K562 (cell line): Measurements from ENCODE around the gene NEU1. TPM values are rescaled to one million over a fixed set of nuclear protein-coding genes. Genes with fewer than 3 reads are reported as not detected.

ENCODE experiments used
- BRCA1 ChIP-seq, 2 experiments: fragments of 450-650 bp in 1 of 2; sonication (generic) in 1 of 2; formaldehyde crosslinking in 1 of 2; IDR thresholded peaks; 2 replicates each; pipeline versions ENCODE4 v1.5.0 to v1.6.1; 2017 to 2020; ENCODE audit warnings: mild to moderate bottlenecking in 1 of 2, missing genetic modification reagents in 1 of 2
- BRF1 ChIP-seq: IDR thresholded peaks from 3 replicates; pipeline ENCODE4 v1.6.1; 2011; ENCODE audit warnings: borderline replicate concordance, mild to moderate bottlenecking; ENCODE audit not compliant: insufficient read length; ENCODE audit errors: extremely low read depth
- CEBPZ ChIP-seq: fragments of 150-350 bp; IDR thresholded peaks from 2 replicates; pipeline ENCODE4 v1.6.1; 2014; ENCODE audit warnings: low read depth, mild to moderate bottlenecking, low read length, borderline replicate concordance
- HMG20A ChIP-seq: fragments of 450-650 bp; formaldehyde crosslinking; conservative IDR thresholded peaks from 2 replicates; pipeline ENCODE4 v1.4.0; 2020; ENCODE audit warnings: mild to moderate bottlenecking, mixed read lengths
- KAT7 ChIP-seq: sonication (generic); formaldehyde crosslinking; IDR thresholded peaks from 2 replicates; pipeline ENCODE4 v1.8.0; 2022; ENCODE audit warnings: missing genetic modification reagents, mild to moderate bottlenecking, borderline replicate concordance
- PATZ1 ChIP-seq: fragments of 250-450 bp; sonication (Bioruptor Pico); IDR thresholded peaks from 2 replicates; pipeline ENCODE4 v1.5.0; 2020; ENCODE audit warnings: mild to moderate bottlenecking, borderline replicate concordance
- POLR2B ChIP-seq: fragments of 450-650 bp; IDR thresholded peaks from 2 replicates; pipeline ENCODE4 v1.6.1; 2018; ENCODE audit warnings: low read depth; ENCODE audit not compliant: partially characterized antibody
- UBTF ChIP-seq, 2 experiments: IDR thresholded peaks; 2 replicates each; pipeline ENCODE4 v1.6.1; 2012; ENCODE audit warnings: improper control_type of control experiment in 2 of 2, low read depth in 2 of 2, low read length in 2 of 2, borderline replicate concordance in 1 of 2
- ZBTB2 ChIP-seq: fragments of 450-650 bp; IDR thresholded peaks from 2 replicates; pipeline ENCODE4 v1.6.1; 2016; ENCODE audit warnings: antibody characterized with exemption
- ZNF212 ChIP-seq: fragments of 450-650 bp; formaldehyde crosslinking; IDR thresholded peaks from 2 replicates; pipeline ENCODE4 v1.4.0; 2020; ENCODE audit warnings: mild to moderate bottlenecking
- polyA plus RNA-seq, 8 experiments: library from polyadenylated mRNA; depleted of rRNA in 4 of 8; stranded (reverse) in 5 of 8; unstranded in 3 of 8; fragments of >200 nt; fragmentation: Nextera tagmentation in 2 of 8; fragmentation: Illumina TruSeq in 1 of 8; extraction: Ambion mirVana in 2 of 8; extraction: Trizol in 1 of 8; gene quantifications; 2 replicates each; pipeline versions ENCODE4 v1.2.1 to v1.2.3, GENCODE V29; 2011 to 2014; ENCODE audit warnings: inconsistent platforms in 1 of 8, missing spikeins in 1 of 8
- total RNA-seq, 7 experiments: library from RNA; depleted of rRNA in 6 of 7; stranded (reverse); fragments of >200 nt in 6 of 7; fragmentation: Illumina TruSeq in 2 of 7; extraction: Trizol in 2 of 7; gene quantifications; 2 replicates each; pipeline versions ENCODE4 v1.2.1 to v1.2.3, GENCODE V29; 2011 to 2021; ENCODE audit warnings: low replicate concordance in 1 of 7
- TF ChIP-seq, protein P1 (sequence below): fragments of 250-450 bp; sonication (Bioruptor Pico); IDR thresholded peaks from 2 replicates; pipeline ENCODE4 v1.5.0; 2022; ENCODE audit warnings: mild to moderate bottlenecking

Gene NEU1
- total and polyA plus RNA-seq, 9 of the 15 experiments (the other 6 are each of a cell fraction or from before 2014, with no cell fraction given), result 14.8 to 67.8 (median 51.0) TPM

GRCh38 chr6:31821301-31822035 lies 41.2 kb downstream of the NEU1 start (continued):
- TF ChIP-seq KAT7 (CRISPR knock-in tag) (0 out of 2 replicates have a peak, but pooled peaks have one; percentile 49), PATZ1 (CRISPR knock-in tag) (no peak), HMG20A (CRISPR knock-in tag) (no peak), ZBTB2 (0 out of 2 replicates have a peak, but pooled peaks have one; percentile 13), UBTF (IDR thresholded peaks at IDR 0.05; ENCODE audit: borderline replicate concordance in 1 of 2, low read depth in 2 of 2, low read length in 2 of 2) (0 out of 4 replicates have a peak, but pooled peaks of 1 of the 2 experiments have one; percentile 9), CEBPZ (no peak), ZNF212 (CRISPR knock-in tag) (no peak), BRF1 (no peak), POLR2B (peak; percentile 56), BRCA1 (IDR thresholded peaks at IDR 0.05) (no peak), BRCA1 (CRISPR knock-in tag; IDR thresholded peaks at IDR 0.05) (no peak)
- TF ChIP-seq, protein P1, sequence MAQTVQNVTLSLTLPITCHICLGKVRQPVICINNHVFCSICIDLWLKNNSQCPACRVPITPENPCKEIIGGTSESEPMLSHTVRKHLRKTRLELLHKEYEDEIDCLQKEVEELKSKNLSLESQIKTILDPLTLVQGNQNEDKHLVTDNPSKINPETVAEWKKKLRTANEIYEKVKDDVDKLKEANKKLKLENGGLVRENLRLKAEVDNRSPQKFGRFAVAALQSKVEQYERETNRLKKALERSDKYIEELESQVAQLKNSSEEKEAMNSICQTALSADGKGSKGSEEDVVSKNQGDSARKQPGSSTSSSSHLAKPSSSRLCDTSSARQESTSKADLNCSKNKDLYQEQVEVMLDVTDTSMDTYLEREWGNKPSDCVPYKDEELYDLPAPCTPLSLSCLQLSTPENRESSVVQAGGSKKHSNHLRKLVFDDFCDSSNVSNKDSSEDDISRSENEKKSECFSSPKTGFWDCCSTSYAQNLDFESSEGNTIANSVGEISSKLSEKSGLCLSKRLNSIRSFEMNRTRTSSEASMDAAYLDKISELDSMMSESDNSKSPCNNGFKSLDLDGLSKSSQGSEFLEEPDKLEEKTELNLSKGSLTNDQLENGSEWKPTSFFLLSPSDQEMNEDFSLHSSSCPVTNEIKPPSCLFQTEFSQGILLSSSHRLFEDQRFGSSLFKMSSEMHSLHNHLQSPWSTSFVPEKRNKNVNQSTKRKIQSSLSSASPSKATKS (CRISPR knock-in tag), result no peak
